GM21528 (cell line): ENCODE data around the gene SRP14.

ENCODE experiments used
- ATAC-seq: cut with Tn5 transposase; IDR thresholded peaks from one replicate; pipeline ENCODE4 v1.9.1; 2021; ENCODE audit warnings: mild to moderate bottlenecking, moderate library complexity; ENCODE audit not compliant: unreplicated experiment, low FRiP score

Gene SRP14

DNA sequence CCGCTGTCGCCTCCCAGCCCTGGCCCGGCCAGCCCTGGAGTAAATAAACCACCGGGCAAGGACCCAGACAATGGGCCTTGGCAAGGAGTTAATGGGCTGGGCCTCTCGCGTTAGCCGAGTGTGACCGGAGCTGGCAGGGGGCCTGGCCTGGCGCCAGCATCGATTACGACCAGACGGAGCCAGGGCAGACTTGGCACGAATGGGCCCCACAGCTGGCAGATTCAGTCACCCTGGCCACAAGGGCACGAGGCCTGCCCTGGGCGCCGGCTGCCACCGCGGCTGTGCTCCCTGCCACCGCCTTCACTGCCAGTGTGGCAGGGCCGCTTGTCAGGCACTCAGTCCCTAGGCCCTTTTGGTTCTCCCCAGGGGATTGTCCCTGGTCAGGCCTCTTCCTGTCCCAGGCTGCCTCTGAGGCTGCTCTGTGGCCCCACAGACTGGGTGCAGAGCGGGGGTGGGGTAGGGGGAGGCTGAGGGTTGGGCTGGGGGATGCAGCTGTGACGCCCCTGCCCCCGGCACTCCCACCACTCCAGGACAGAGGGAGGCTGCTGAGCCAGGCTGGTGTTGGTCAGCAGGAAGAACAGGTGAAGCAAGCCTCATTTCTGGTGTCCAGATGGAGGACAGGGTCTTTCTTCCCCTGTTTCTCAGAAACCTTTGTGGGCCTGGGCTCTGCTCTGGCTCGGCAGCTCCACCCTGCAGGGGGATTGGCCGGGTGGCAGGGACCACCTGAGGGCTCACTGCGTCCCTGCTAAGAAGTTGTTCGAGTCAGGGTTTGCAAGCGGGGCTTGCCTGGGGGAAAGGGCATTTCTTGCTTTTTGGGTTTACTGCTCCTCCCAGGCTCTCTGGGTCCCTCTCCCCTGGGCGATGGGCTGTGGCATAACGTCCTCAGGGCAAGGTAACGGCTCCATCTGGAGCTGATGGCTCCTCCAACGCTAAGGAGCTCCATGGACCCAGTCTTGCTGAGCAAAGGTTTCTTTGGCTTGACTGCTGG is 30.5 kb upstream of the SRP14 start:
- ATAC-seq, result peak; percentile 57

DNA sequence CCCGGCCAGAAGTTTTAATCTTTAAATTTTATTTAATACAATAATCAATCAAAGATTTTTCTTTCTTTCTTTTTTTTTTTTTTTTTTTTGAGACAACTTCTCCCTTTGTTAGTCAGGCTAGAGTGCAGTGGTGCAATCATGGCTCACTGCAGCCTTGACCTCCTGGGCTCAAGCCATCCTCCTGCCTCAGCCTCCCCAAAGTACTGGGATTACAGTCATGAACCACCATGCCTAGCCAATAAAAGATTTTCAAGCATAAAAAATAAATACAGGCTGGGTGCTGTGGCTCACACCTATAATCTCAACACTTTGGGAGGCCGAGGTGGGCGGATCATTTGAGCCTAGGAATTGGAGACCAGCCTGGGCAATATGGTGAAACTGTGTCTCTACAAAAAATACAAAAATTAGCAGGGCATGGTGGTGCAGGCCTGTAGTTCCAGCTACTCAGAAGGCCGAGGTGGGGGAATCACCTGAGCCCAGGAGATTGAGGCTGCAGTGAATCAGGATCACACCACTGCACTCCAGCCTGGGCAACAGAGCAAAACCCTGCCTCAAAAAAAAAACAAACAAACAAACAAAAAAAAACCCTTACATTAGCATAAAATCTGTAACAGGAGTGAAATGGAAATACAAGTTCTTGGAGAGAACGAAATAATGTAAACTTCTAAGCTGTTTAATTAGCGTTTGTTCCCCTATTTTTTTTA is 29.1 kb upstream of the SRP14 start:
- no peak for ATAC-seq

- ATAC-seq, result no peak
These were observed 27.6 kb upstream of the SRP14 start for GRCh38 chr15:40066589-40066988.

DNA sequence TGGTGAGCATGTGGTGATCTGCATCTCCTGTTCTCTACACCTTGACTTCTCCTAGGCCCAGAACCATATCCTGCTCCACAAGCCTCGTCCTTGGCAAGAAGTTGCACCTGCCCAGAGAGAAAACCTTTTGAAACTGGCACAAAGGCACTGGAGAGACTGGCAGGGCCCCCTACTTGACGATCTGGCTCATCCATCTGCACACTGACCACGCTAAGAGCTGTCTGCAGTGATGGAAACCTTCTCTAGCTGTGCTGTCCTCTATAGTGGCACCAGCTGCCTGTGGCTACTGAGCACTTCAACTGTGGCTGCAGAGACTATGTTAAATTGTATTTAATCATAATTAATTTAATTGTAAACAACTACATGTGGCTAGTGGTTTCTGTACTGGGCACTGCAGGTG is 26.2 kb upstream of the SRP14 start:
- no peak for ATAC-seq

DNA sequence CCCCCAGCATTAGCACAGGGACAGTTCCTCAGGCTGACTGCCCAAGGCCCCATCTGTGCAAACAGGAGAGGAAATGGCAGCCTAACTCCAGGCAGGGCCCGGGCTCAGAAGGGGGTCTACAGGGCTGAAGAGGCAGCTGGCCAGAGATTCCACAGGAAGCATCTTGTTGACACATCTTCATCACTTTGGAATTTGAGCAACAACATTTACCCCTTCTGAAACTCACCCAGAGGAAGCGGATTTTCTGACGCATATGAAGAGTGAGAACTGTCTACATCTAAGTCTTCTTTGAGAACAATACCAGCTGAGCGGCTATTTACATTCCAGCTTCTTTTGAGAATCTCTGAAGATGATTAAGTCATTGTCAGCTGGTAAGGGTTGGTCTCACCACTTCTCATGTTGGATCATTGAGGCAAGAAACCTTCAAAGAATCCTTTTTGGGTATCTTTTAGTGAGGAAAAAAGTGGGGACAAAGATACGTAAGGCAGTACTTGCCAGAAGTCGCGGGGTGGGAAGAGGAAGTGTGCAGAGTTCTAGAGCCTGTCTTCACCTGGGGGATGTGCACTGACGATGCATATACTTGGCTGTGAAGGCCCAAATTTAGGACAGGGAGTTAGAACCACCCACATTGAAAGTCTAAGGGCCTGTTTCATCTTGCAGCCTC is 25.4 kb upstream of the SRP14 start:
- ATAC-seq, result peak; percentile 61

DNA sequence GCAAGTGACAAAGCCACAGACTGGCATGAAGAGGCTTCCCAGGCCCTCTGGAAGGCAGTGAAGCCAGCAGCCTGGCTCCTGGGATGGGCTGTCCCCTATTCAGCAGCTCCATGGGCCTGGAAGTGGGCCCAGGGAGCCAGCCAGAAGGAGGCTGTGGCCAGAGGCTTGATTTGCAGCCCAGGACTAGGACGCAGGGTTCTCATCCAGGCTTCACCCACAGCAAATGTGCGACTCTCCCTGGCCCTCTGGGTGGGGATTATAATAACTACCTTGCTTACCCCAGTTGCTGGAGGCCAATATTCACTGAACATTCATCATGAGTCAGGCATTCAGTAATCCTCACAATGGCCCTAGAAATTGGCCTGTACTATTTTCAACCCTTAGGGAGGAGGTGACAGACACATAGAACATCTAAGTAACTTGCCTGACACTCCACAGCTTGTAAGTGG is 24.6 kb upstream of the SRP14 start:
- ATAC-seq, result no peak

DNA sequence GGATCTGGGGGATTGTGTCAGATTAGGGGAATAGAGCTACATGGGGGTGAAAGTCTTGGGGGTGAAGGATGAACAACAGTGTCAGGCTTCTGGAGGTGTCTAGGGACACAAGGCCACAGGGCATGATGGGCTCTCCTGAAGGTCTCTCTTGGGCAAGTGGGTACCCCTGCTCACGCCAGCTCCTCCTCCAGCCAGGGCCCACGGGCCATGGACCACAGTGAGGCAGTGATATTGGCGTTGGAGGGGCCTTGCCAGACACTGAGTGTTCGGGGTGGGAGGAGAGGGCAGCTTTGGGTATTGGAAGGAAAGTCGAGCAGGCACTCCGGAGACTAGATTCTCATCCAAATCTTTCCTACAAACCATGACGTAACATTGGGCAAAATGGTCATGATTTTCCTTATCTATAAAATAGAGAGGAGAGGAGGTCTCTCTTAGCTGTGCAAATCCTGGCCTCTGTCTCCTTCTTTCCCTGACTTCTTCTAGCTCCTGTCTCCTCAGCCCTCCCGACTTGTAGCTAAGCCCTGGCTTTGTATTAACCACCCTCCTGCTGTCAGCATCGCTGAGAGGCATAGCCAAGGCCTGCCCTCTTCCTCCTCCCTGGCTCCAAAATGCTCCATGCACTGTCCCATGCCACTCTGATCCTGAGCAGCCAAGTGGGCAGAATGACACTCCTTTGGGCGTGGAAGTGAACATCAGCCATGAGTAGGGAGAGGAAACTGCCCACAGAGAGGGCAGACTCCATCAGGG is 24.0 kb upstream of the SRP14 start:
- ATAC-seq, result no peak

DNA sequence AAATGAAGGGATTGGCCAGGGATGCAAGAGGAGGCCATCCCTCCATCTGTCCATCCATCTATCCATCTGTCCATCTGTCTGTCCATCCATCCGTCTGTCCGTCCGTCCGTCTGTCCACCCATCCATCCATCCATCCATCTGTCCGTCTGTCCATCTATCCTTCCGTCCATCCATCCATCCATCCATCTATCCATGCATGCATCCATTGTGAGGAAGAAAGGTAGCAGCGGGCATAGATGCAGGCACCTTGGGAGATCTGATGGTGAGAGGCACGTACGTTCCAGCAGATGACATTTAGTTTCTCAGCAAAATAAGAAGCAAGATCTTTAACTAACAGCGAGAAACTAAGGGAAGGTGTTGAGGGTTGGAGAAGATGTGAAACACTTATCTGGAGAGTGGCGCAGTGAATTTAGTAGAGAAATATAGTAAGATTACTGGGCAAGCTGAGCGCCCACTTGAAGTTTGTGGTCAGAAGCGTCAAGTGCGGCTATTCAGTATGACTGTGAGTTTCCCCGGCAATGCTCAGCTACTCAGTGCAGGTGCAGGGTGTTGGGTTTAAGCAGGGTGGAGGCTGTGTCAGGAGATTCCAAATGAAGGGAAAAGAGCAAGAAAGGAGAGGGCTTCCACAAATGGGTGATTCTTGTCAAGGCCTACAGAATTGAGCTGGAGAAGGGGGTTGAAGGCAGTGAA is 22.4 kb upstream of the SRP14 start:
- peak; percentile 47 for ATAC-seq

DNA sequence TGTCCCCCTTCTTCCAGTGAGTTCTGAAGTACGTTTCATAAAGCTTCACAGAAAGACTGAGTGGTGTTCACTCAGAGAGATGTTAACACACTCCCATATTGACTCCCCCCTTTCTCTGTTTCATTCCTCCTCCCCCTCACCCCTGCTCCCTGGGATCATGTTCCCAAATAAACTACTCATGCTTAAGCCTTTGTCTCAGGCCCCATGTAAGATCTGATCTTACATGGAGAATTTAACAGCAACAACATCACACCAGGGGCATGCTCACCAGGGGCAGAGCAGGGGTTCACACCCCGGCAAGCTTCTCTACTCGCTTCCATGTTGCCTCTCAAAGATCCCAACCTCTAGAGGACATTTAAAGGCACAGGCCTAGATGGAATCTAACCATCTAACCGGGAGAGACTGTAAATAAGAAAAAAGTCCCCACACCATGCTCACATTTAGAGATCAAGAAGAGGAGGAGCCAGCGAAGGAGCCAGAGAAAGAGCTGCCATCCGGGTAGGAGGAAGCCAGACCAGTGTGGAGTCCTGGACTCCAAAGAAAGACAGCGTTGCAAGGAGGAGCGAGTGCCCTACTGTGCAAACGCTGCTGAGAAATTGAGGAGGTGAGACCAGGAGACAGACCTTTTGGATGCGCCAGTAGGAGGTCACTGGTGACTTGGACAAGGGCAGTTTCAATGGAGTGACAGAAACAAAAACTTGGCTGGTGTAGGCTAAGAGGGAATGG is 21.4 kb upstream of the SRP14 start:
- ATAC-seq, result no peak

DNA sequence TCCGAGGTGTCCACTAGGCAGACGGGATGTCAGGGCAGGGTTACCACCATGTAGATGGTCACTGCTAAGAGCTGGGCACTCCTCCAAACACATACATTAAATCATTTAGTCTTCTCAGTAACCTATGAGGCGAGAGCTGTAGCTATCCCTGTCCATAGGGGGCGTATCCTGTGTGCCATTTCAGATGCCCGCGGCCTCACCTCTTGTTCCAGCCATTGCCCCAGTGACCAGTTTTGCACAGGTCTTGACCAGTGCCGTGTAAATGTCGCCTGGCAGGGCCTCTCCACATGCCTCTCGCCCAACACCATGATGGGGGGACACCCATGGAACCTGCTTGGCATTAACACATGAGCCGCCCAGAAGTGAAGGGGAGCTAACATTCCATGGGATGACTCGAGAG is 20.8 kb upstream of the SRP14 start:
- ATAC-seq, result no peak

DNA sequence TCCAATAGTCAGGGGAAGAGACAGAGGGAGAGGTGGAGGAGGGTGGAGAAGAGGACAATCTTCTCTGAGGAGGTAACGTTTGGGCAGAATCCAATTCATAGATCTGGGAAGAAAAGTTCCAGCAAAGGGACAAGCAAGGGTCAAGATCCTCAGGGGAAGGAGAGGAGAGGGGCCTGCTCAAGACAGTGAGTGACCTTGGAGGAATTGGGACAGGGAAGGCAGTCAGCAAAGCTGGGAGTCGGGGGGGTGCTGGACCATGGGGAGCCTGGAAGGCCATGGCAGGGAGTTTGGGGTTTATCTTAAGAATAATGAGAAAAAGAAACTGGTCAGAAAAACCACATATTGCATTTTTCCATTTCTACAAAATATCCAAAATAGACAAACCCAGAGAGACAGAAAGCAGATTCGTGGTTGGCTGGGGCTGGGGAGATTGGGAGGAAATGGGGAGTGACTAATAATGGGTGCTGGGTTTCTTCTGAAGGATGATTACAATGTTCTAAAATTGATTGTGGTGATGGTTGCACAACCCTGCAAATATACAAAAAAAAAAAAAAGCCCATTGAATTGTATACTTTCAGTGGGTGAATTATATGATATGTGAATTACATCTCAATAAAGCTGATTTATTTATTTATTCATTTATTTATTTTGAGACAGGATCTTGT is 19.6 kb upstream of the SRP14 start:
- no peak for ATAC-seq

DNA sequence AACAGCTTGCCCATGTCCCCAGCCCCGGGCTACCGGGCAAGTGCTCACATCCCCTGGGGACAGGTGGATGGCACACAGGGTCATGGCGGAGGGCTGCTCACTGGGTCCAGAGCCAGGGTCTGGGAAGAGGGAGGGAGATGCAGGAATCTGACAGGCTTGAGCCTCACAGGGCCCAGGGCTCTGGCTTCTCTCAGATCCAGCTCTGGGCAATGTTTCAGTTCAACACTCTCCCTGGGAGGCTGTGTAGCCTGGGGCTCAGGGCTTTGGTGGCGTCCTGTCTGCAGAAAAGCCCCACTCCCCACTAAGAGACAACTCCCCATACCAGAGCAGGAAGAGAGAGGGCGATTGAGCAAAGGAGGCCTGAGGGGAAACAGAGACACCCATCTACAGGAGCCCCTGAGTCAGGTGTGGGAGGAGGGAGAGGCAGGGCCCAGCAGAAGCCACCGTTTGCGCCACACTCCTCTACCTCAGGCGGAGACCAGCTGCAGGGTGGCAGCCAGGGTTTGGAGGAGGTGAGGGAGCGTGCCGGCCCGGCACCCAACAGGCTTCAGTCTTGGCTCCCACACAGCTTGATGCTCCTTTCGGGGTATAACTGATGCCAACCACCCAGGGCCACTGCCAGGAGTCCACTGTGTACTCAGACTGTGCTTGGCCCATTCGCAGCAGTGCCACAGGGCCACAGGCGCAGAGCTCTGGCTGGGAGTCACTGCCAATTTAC is 16.8 kb upstream of the SRP14 start:
- no peak for ATAC-seq

DNA sequence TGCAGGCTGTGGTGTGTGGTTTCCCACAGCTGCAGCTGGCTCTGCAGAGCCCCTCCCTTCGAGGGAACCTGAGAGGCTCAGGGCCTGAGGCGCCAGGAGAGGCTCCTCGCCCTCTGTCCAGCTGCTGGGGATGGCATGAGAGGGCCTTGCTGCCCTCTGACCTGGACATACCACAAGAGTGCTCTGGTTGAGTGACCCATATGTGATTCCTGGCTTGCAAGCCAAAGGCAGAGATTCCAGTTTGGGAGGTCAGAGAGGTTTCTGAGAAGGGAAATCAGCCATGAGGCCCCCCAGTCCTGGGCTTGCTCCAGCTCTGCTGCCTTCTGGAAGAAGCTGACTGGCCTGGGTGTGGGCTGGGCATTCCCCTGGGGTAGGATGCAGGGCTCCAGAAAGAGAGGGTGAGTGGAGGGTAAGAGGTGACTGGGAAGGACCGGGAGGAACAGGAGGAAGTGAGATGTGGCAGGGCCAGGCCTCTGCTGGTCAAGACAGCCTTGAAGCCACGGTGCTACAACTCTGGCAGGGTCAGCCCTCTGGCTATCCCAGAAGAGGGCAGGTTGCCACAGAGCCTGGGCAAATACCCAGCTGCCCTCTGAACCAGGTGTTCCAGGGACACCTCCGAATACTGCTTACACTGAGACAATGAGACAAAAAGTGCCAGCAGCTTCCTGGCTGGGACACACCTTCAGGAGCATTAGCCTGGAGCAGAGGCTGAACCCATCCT is 16.0 kb upstream of the SRP14 start:
- peak; percentile 68 for ATAC-seq

DNA sequence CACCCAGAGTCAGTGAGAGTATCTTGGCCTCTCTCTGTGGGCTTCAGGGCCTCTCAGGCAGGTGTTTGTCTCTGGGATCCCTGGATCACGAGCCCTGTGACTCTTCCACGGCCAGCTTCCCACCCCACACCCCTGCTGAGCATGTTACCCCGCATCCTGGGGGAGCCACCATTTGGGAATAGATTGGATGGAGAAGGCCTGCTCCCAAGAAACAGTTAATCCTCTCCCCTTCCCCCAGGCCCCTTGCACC is 15.5 kb upstream of the SRP14 start:
- ATAC-seq, result peak; percentile 53

GRCh38 chr15:40053831-40054604 is 15.0 kb upstream of the SRP14 start:
- ATAC-seq, result peak; percentile 10

DNA sequence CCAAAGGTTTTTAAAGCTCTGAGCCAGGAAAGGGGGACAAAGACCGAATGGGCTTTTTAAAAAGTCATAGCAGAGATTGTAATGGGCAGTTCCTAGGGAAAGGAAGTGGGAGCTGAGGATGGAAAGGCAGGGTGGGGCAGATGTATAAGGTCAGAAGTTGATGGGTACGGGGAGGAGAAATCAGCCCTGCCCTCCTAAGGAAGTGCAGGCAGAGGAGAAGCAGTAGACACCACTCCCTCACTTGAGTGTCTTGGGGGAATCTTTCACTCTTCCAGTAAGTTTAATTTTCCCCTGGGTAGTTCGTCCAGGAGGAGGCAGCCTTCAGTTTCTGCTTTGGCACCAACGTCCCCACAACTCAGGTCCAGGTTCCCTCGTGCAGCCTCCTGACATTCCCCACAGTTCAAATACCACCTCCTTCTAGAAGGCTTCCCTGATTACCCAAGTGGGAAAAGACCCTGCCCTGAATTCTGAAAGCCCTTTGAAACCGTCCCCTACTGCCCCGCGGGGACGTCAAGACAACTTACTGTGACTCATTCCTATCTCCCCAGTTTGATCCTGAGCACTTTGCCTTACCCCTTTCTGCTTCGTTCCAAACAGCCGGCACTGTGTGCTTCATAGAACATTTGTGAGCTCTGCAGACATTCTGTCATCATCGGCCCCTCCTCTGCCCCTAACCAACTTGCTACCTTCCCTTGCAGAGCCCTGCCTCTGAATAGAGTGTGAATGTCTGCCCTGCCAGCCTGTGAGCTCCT is 14.3 kb upstream of the SRP14 start:
- ATAC-seq, result no peak
